GM12865 (cell line): ENCODE results near the gene RUNX1.

ENCODE experiments used
- DNase-seq: peaks from one replicate; pipeline ENCODE4 v3.0.0; 2010; ENCODE audit warnings: low read depth
- H3K4me3 ChIP-seq: 2 replicates; pipeline ENCODE4 v1.5.1; 2011; ENCODE audit warnings: mild to moderate bottlenecking, low read depth, low read length, control low read depth
- CTCF ChIP-seq: IDR thresholded peaks from 2 replicates; pipeline ENCODE4 v1.5.1; 2011; ENCODE audit warnings: low read length, control low read depth, low read depth, inconsistent platforms; ENCODE audit not compliant: insufficient read depth; ENCODE audit errors: missing control alignments

RUNX1 gene

GRCh38 chr21:34915364-34915841 lies 133.7 kb downstream of the RUNX1 start:
- no peak overlapping the region for H3K4me3 ChIP-seq
- TF ChIP-seq CTCF, result no peak
- no peak for DNase-seq

DNA sequence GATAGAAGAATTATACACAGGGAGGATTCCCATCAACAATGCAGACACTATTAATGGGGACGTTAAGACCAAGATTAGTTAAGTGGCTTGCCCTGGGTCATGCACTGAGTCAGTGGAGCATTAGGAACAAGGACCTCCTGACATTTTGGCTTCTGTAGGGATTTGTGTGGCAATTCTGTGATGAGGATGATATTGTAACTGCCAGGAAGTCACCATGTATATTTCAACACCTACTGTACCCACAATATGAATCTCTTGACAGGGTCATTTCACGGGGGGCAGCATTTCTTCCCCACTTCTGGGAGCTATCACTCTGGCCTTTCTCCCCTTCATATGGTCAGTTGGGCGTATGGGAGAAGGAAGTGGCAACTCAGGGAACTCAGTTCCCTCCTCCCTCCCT lies 134.9 kb downstream of the RUNX1 start:
- DNase-seq, result no peak
- no peak for TF ChIP-seq CTCF
- H3K4me3 ChIP-seq, result no peak overlapping the region

GRCh38 chr21:34913811-34914210 lies 135.3 kb downstream of the RUNX1 start:
- no peak for TF ChIP-seq CTCF
- no peak for DNase-seq
- H3K4me3 ChIP-seq, result no peak overlapping the region

GRCh38 chr21:34912022-34912945 lies 136.8 kb downstream of the RUNX1 start:
- peak; percentile 54 for DNase-seq
- H3K4me3 ChIP-seq, result no peak overlapping the region
- TF ChIP-seq CTCF, result no peak

- no peak for DNase-seq
- no peak overlapping the region for H3K4me3 ChIP-seq
- TF ChIP-seq CTCF, result no peak
Observed at GRCh38 chr21:34911360-34911759, 137.7 kb downstream of the RUNX1 start.

DNA sequence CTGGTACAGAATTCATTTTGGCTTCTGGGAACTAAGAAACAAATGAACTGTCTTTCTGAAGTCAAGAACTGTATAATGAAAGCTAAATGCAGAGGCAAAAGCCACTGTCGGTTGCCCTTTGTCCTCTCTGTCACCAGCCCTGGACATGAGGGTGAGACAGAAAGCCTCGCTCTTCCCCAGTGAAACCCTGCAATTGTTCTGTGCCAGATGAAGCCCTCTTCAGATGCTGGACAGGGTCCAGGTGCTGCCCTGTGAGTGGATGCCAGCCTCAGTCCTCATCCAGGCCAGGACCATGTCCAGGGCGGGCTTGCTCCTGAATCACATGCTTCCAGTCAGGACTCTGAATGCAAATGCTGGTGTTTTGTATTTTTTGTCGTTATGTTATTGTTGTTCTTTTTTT lies 138.7 kb downstream of the RUNX1 start:
- H3K4me3 ChIP-seq, result no peak overlapping the region
- no peak for DNase-seq
- no peak for TF ChIP-seq CTCF
